CD4-positive, alpha-beta T cell treated with Interleukin-6 at 100 ng/mL for 8 hours (primary cell): Measurements from ENCODE around the gene PCDHB12.
"Not testable (repeated sequence)": the region's sequence is repeated elsewhere in the genome, so short reads cannot be mapped to it uniquely, and the experiment has no call there.

Experiments used
- DNase-seq: peaks from one replicate; pipeline ENCODE4 v3.0.0-alpha.2; 2020; ENCODE audit warnings: mixed read lengths, low spot score

Gene PCDHB12

GRCh38 chr5:141210281-141210680 lies 1.8 kb downstream of the PCDHB12 start:
- not testable (repeated sequence) for DNase-seq

GRCh38 chr5:141210849-141211248 lies 2.3 kb downstream of the PCDHB12 start:
- DNase-seq, result not testable (repeated sequence)

- not testable (repeated sequence) for DNase-seq
Observed at GRCh38 chr5:141213656-141214339, 5.3 kb downstream of the PCDHB12 start, which contains the start of gene PCDHB13. TSS of gene PCDHB13 (plus strand) at chr5:141213919. CDS start at chr5:141214124, 205 bp downstream.

- not testable (repeated sequence) for DNase-seq
Observed at GRCh38 chr5:141214583-141214982, 6.1 kb downstream of the PCDHB12 start.

- DNase-seq, result not testable (repeated sequence)
Observed at GRCh38 chr5:141215504-141215903, 7.0 kb downstream of the PCDHB12 start.

GRCh38 chr5:141216035-141216434 lies 7.5 kb downstream of the PCDHB12 start:
- not testable (repeated sequence) for DNase-seq

- no peak for DNase-seq
Observed at GRCh38 chr5:141223112-141223783, 14.7 kb downstream of the PCDHB12 start, which contains the start of gene PCDHB14. TSS of gene PCDHB14 (plus strand) at chr5:141223343. CDS start at chr5:141223506, 163 bp downstream.

GRCh38 chr5:141224844-141225243 lies 16.3 kb downstream of the PCDHB12 start:
- not testable (repeated sequence) for DNase-seq

- DNase-seq, result not testable (repeated sequence)
Observed at GRCh38 chr5:141225421-141225820, 16.9 kb downstream of the PCDHB12 start.

- DNase-seq, result no peak
Observed at GRCh38 chr5:141234109-141234667, 25.7 kb downstream of the PCDHB12 start.

- not testable (repeated sequence) for DNase-seq
Observed at GRCh38 chr5:141235922-141236321, 27.4 kb downstream of the PCDHB12 start.

- no peak for DNase-seq
Observed at GRCh38 chr5:141236516-141237313, 28.2 kb downstream of the PCDHB12 start.

GRCh38 chr5:141241496-141241895 lies 33.0 kb downstream of the PCDHB12 start:
- no peak for DNase-seq

GRCh38 chr5:141245250-141245717 lies 36.8 kb downstream of the PCDHB12 start, which contains the start of gene PCDHB15:
TSS of gene PCDHB15 (plus strand) at chr5:141245395. CDS start at chr5:141245579, 184 bp downstream.
- no peak for DNase-seq

- DNase-seq, result not testable (repeated sequence)
Observed at GRCh38 chr5:141246971-141247370, 38.5 kb downstream of the PCDHB12 start.

GRCh38 chr5:141247434-141247833 lies 38.9 kb downstream of the PCDHB12 start:
- DNase-seq, result not testable (repeated sequence)

- DNase-seq, result no peak
Observed at GRCh38 chr5:141250576-141250975, 42.1 kb downstream of the PCDHB12 start.

GRCh38 chr5:141258464-141258863 lies 49.9 kb downstream of the PCDHB12 start:
- no peak for DNase-seq

- DNase-seq, result no peak
Observed at GRCh38 chr5:141258948-141259347, 50.4 kb downstream of the PCDHB12 start.

- DNase-seq, result no peak
Observed at GRCh38 chr5:141260458-141261237, 52.1 kb downstream of the PCDHB12 start.

GRCh38 chr5:141261238-141261546 lies 52.7 kb downstream of the PCDHB12 start:
- DNase-seq, result no peak
